ENCODE results near the gene LINC01488.

The LINC01488 gene

GRCh38 chr11:69445131-69445470 is 36.4 kb upstream of the LINC01488 start:
- DNase-seq (ENCODE audit: low read depth, low spot score) = no peak

DNA sequence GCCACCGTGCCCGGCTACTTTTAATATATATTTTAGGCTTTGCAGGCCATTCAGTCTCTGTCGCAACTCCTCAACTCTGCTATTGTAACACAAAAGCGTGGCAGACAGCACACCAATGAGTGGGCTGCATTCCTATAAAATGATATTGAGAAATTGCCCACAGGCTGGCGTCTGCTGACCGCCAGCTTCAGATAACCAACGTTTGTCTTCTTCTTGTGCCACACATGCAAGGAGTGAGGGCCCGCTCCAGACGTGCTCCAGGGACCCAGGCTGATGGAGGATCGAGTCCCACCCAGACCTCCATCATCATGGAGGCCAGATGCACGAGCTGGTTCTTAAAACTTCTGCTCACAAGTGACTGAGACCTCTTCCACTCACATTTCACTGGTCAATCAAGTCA is 35.4 kb upstream of the LINC01488 start:
- no peak for DNase-seq (ENCODE audit: low read depth, low spot score)

GRCh38 chr11:69447786-69448185 is 33.7 kb upstream of the LINC01488 start:
- DNase-seq (ENCODE audit: low read depth, low spot score) = peak; percentile 61

DNA sequence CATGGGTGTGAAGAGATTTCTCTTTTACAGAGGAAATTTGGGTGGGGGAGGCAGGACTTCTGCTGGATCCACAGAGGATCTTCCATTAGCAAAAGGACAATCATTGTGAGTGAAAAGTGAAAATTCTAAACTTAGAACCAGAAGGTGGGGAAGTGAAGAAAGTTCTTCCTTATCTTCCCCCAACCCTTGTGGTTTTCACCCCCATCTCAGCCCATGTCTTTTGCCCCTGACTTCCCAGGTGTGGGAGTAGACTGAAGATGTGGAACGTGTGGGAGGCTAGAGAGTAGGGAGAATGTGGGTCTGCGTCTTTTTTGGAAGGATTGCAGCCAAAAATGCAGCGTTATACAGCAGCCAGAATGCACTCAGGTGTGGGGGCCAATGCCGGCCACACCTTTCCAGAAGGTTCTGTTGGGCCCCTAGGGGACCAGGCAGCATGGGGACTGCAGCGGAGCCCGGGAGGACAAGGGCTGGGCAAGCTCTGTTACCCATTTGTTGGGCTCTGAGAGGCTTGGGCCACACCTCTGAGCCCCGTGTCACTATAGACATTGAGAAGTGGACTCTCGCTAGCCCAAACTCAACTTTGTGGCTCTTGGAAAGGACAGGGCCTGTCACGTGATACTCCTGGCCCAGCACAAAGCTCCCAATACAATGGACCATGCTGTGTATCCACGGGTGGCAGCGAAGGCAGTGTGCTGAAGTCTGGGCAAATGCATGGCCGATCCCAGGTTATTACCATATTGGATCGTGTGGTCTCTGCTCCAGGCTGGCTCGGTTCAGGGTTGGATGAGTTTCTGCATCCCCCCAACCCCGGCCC is 32.8 kb upstream of the LINC01488 start:
- no peak for DNase-seq (ENCODE audit: low read depth, low spot score)

DNA sequence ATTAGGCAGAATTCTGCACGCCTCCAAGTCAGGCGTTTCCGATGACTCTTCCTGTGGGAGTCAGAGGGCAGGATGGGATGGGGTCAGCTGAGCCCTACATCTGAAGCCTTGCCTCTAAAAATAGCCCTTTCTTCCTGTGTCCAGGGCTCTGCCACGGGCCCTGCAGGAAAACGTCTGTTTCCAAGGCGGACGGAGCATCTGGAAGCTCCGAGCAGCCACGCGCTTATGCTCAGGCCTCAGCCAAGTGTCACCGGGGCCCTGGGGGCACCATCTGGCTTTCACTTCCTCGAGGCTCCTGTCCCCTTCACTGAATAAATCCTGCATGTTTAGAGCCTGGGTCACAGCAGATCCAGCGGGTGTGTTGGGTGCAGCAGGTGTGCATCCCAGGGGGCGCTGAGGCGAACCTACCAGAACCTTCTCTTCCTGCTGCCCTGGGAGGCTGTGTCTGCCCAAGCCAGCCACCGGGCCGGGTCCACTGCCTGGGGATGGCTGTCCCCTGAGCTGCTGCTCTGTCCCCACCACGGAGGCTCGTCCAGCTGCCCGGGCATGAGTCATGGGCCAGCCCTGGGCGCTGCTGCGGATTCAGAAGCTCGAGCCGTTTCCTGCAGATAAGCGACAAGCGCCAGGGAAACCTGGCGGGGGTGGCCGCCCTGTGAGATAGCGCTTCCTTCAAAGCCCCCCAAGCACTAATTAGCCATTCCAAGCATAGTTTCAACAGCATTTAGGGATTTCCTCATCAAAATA is 32.0 kb upstream of the LINC01488 start:
- peak; percentile 46 for DNase-seq (ENCODE audit: low read depth, low spot score)

DNA sequence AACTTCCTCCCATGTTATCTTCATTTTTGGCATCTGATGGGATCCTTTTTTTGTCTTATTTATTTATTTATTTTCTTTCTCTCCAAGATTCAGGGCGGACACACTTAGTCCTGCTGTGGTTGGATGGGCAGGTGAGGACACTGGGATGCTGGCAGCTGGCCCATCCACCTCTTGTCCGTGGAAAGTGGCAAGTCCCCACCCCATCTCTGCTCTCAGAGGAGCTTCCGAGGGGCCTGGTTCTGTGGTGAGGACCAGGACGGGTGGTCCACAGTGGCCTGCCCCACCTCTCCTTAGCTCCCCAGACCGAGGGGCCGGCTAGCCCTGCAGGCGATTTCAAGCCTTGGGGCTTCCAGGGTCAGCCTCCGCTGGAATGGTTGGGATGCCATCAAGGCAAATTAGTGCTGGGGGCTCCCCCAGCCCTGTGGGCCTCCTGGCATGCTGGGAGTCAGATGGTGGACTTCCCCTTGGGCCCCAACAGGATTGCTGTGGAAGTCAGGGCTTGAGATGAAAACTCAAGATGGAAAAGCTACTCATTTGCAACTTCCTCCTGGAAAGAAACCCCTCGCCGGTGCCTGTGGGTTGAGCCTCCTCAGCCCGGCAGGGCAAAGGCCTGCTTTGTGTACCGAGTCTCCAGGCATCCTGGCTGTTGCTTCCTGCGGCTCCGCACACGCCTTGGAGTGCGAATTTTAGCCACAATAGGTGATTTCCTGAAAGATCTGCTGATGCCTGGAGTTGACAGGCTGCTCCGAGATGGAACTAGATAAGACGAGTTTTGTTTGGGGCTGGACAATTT is 31.2 kb upstream of the LINC01488 start:
- no peak for DNase-seq (ENCODE audit: low read depth, low spot score)

DNA sequence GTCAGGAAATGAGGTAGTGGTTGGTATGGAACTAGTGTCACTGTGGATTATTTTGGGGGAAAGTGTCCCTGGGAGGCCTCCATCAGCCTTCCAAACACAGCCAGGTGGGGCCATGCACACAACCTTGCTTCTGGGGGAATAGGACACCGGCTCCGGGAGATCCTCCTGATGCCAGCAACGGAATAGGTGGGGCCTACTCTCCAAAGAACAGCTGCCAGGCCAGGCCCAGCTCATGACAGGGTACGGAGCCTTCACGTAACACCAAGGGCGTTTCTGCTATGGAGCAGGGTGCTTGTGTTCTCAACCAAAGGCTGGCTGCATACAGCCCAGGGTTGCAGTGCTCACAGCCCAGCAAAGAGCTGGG is 30.6 kb upstream of the LINC01488 start:
- no peak for DNase-seq (ENCODE audit: low read depth, low spot score)

GRCh38 chr11:69451289-69451688 is 30.2 kb upstream of the LINC01488 start:
- no peak for DNase-seq (ENCODE audit: low read depth, low spot score)

DNA sequence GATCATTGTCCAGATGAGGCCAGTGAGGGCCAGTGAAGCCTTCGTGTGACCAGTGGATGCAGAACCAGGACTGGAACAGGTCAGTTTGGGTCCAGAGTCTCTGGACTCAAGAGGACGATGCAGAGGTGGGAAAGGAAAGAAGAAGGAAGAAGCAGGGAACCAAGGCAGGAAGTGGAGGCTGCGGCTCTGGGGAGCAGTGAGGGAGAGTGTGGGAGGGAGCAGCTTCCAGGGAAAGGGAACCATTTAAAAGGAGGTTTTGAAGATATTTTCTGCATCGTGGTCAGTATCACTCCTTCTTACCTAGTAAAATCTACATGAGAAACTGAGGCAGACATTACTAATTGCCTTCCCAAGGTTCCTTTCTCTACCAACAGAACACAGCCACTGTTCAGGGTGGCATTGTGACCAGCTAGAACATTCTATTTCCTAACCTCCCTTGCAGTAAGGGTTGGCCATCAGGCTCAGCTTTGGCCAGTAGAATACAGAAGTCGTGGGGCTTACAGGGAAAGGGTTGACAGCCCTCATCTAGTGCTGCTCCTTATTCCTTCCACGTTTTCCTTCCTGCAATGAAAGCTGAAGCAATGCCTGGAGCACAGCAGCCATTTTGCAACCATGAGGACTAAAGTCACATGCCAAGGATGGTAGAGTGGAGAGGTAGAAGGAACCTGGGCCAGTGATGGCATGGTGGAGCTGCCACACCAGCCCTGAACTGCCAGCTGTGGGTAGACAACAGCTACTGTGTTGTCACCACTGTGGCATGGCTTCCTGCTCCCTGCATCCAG is 29.1 kb upstream of the LINC01488 start:
- no peak for DNase-seq (ENCODE audit: low read depth, low spot score)

GRCh38 chr11:69453151-69453550 is 28.3 kb upstream of the LINC01488 start:
- no peak for DNase-seq (ENCODE audit: low read depth, low spot score)

GRCh38 chr11:69454018-69454417 is 27.4 kb upstream of the LINC01488 start:
- no peak for DNase-seq (ENCODE audit: low read depth, low spot score)

DNA sequence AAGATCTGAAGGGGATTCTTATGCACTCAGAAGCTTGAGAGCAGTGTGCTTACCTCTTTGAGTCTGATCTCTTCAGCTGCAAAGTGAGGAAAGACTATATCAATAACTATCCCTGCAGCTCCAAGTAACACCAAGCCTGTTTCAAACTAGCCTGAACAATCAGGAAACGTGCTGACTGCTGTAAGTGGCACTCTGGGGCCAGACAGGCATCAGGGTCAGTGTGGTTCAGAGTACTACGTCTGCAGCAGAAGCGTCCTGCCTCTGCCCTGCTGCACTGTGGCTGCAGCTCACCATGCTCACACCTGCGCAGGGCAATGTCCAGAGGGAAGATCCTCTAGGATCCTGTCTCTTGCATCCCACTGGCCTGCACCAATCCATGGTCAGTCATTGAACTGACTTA is 25.5 kb upstream of the LINC01488 start:
- no peak for DNase-seq (ENCODE audit: low read depth, low spot score)

DNA sequence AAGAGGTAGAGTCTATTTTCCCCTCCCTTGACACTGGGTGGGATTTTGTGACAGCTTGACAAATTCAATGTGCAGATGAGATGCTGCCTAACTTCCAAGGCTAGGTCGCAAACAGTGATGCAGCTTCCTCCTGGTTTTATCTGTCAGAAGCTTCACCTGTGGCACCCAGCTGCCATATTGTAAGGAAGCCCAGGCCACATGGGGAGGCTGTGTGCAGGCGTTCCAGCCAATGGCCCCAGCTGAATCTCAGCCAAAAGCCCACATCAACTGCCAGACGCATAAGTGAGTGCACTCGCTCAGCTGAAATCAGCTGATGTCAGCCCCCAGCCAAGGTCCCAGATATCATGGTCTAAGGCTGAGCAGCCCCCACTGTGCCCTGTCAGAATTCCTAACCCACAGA is 24.8 kb upstream of the LINC01488 start:
- DNase-seq (ENCODE audit: low read depth, low spot score) = no peak

GRCh38 chr11:69459848-69460539 is 21.5 kb upstream of the LINC01488 start:
- DNase-seq (ENCODE audit: low read depth, low spot score) = no peak

GRCh38 chr11:69460540-69461257 is 20.8 kb upstream of the LINC01488 start:
- peak; percentile 64 for DNase-seq (ENCODE audit: low read depth, low spot score)

DNA sequence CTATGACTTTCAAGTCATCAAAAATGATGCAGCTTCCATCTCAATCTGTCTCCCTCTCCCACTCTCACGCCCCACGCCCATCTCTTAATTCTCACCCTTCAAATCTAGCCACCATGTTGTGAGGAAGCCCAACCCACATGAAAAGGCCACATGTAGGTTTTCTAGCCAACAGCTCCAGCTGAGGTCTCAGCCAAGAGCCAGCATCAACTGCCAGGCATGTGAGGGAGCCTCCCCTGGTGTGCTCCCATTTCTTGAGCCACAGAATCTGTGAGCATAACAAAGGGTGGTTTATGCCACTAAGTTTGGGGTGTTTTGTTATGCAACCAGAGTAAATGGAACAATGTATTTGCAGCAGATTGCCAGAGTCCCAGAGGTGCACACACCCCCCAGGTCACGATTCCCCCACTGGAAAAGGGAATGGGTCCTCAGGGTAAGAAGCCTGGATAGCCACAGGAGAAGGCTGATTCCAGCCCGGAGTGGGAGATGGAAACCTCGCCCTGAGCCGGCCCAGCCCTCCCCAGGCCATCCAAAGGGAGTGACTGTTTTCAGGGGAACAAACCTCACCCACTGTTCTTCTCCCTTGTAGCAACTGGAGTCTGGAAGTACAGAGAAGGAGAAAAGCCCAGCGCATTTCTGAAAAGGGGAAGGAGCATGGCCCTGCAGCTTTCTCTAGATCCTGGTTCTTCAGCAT is 20.0 kb upstream of the LINC01488 start:
- DNase-seq (ENCODE audit: low read depth, low spot score) = no peak

DNA sequence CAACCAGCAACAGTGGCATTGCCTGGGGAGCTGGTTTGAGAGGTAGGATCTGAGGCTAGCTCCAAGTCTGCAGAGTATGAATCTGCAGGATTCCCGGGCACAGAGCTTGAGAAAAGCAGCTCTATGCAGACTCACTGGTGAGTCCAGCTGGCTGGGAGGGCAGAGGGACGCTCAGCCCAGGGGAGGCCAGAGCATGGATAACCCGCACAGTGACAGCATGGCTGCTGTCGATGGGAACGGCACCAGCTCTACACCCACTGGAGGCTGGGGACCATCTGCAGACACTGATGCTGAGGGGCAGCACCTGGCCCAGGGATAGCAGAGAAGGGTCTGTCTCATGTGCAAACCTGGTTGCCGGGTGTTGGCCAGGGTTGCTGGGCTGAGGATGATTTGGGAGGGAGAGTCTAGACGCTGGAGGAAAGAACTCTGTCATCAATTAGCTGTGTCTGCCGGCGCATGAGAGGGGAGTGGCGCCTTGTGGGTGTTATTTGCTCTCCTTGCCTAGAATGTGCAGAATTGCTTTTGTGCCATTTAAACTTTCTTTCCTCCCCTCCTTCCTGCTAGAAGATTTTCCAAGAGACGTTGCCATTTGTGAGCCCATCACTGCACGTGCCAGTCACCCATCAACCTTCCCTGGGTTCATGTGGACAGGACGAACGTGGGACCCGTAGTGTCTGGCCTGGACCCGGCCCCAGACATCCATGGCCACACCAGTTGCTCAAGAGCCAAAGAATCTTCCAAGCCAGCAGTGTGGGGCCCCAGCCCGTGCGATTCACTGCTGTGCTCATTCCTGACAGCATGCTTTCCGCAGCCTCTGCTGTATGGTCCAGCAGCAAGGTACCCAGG is 19.1 kb upstream of the LINC01488 start:
- DNase-seq (ENCODE audit: low read depth, low spot score) = no peak

- DNase-seq (ENCODE audit: low read depth, low spot score) = peak; percentile 84
These were observed 18.1 kb upstream of the LINC01488 start for GRCh38 chr11:69463181-69463994.
